Upper lobe of right lung (tissue), 1 donor: ENCODE measurements around the gene ANO10. TPM values are rescaled to one million over a fixed set of nuclear protein-coding genes. Genes with fewer than 3 reads are reported as not detected.
A peak's percentile ranks its signal among the peaks of the same experiment; 100 is the strongest.

Source experiments
- ATAC-seq: fragments of 200-7000 bp; cut with Tn5 transposase; one replicate; pipeline ENCODE4 v1.9.1; 2020; ENCODE audit warnings: mild to moderate bottlenecking, moderate library complexity
- DNase-seq: peaks from one replicate; pipeline ENCODE4 v3.0.0-alpha.2; 2020
- H3K27ac ChIP-seq: fragments of 200-600 bp; one replicate; pipeline ENCODE4 v1.8.0; 2022
- H3K27me3 ChIP-seq: fragments of 200-600 bp; one replicate; pipeline ENCODE4 v1.8.0; 2022; ENCODE audit warnings: mild to moderate bottlenecking
- H3K36me3 ChIP-seq: fragments of 200-600 bp; one replicate; pipeline ENCODE4 v1.8.0; 2022
- H3K4me1 ChIP-seq: fragments of 200-600 bp; one replicate; pipeline ENCODE4 v1.8.0; 2022
- H3K4me3 ChIP-seq: fragments of 200-600 bp; one replicate; pipeline ENCODE4 v1.8.0; 2022; ENCODE audit warnings: mild to moderate bottlenecking
- H3K9me3 ChIP-seq: fragments of 200-600 bp; one replicate; pipeline ENCODE4 v1.8.0; 2022
- intact Hi-C: fragments of 100-400 bp; cut with DNase I; formaldehyde crosslinking; loops from one replicate; pipeline ENCODE4 v1.11.0; 2022
- total RNA-seq: library from RNA; stranded (reverse); fragmentation: NEBNext Ultra II Directional; extraction: Animal tissue kit (Norgen Biotek cat#: 25700); gene quantifications from one replicate; pipeline ENCODE4 v1.2.1, GENCODE V29; 2021
- TF ChIP-seq, protein P1 (sequence below): fragments of 200-600 bp; IDR thresholded peaks from one replicate; pipeline ENCODE4 v1.8.0; 2022; ENCODE audit warnings: antibody characterized with exemption
- donor health status: DM: no; HTN: yes; CAD: no; lungs with severe emphysema.

ANO10 gene
- total RNA-seq, 1 donor from 2014 or later: 30.6 TPM

GRCh38 chr3:43620831-43621655, 768 bp downstream of the ANO10 start:
- Histone ChIP-seq H3K36me3 (no peaks in the 10 kb centered on the region), H3K27me3 (no peaks in the 10 kb centered on the region), H3K4me1 (peaks cover 14% of the 10 kb centered on the region), H3K4me3 (peak overlapping the region; percentile 88), H3K27ac (peak overlapping the region; percentile 72), H3K9me3 (no peaks in the 10 kb centered on the region)
- intact Hi-C loops: no loop called here
- DNase-seq (no peak), ATAC-seq (no peak)
- TF ChIP-seq, protein P1, sequence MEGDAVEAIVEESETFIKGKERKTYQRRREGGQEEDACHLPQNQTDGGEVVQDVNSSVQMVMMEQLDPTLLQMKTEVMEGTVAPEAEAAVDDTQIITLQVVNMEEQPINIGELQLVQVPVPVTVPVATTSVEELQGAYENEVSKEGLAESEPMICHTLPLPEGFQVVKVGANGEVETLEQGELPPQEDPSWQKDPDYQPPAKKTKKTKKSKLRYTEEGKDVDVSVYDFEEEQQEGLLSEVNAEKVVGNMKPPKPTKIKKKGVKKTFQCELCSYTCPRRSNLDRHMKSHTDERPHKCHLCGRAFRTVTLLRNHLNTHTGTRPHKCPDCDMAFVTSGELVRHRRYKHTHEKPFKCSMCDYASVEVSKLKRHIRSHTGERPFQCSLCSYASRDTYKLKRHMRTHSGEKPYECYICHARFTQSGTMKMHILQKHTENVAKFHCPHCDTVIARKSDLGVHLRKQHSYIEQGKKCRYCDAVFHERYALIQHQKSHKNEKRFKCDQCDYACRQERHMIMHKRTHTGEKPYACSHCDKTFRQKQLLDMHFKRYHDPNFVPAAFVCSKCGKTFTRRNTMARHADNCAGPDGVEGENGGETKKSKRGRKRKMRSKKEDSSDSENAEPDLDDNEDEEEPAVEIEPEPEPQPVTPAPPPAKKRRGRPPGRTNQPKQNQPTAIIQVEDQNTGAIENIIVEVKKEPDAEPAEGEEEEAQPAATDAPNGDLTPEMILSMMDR: no peak

- Histone ChIP-seq H3K9me3 (no peaks in the 10 kb centered on the region), H3K27ac (no peak overlapping the region), H3K36me3 (no peaks in the 10 kb centered on the region), H3K4me1 (peaks cover 14% of the 10 kb centered on the region), H3K4me3 (no peak overlapping the region), H3K27me3 (no peaks in the 10 kb centered on the region)
- DNase-seq (no peak), ATAC-seq (no peak)
- intact Hi-C loops: no loop called here
- TF ChIP-seq, protein P1: no peak
Observed at GRCh38 chr3:43619588-43619987, 2.2 kb downstream of the ANO10 start.

DNA sequence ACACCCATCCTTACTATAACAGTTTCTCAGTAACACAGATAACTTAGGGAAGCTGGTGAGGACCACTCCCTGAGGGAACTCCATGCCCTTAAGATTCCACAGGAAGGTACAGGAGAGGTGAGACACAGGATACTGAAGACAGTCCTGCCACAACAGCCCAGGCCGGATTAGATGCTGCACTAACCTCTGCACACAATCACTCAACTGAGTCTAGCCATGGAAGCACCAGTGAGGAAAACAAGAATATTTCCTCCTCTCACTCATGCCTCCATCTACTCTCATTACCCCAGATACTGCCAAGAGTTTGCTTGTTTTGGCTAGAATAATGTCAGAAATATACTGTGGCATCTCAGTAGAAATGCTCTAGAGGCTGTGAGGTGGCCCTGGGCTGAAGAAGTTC, 3.7 kb downstream of the ANO10 start:
- TF ChIP-seq, protein P1: no peak
- Histone ChIP-seq H3K36me3 (no peaks in the 10 kb centered on the region), H3K27me3 (no peaks in the 10 kb centered on the region), H3K9me3 (no peaks in the 10 kb centered on the region), H3K4me3 (no peak overlapping the region), H3K27ac (no peak overlapping the region), H3K4me1 (peaks cover 14% of the 10 kb centered on the region)
- ATAC-seq (no peak), DNase-seq (no peak)
- intact Hi-C loops: no loop called here

DNA sequence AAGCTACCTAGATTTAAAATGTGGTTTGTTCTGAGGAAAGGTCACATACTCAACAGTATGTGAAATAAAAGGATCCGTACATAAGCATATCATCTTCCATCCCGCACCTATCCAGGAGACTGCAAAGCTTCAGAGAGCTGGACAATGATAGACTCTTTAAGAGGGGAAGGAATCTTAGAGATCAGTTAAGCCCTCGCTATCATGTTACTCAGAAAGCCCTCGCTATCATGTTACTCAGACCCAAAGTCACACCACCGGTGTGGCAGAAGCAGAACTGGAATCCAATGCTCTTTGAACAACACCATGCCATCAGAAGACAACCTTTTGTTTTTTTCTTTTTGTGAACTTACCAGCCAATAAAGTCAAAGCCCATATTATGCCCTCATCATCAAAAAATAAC, 5.8 kb downstream of the ANO10 start:
- H3K9me3 ChIP-seq: no peaks in the 10 kb centered on the region
- no peak for ATAC-seq
- peaks cover 7% of the 10 kb centered on the region for H3K4me1 ChIP-seq
- no peak overlapping the region for H3K27ac ChIP-seq
- DNase-seq: no peak
- intact Hi-C loops: no loop called here
- no peaks in the 10 kb centered on the region for H3K27me3 ChIP-seq
- TF ChIP-seq, protein P1: no peak
- H3K4me3 ChIP-seq: no peak overlapping the region
- no peaks in the 10 kb centered on the region for H3K36me3 ChIP-seq

GRCh38 chr3:43615133-43615532, 6.7 kb downstream of the ANO10 start:
- Histone ChIP-seq H3K4me3 (no peak overlapping the region), H3K4me1 (no peaks in the 10 kb centered on the region), H3K27me3 (no peaks in the 10 kb centered on the region), H3K27ac (no peak overlapping the region), H3K36me3 (no peaks in the 10 kb centered on the region), H3K9me3 (no peaks in the 10 kb centered on the region)
- intact Hi-C loops: no loop called here
- ATAC-seq (no peak), DNase-seq (no peak)
- TF ChIP-seq, protein P1: no peak
